Esophagus squamous epithelium (tissue), 4 donors: ENCODE data around the gene HM13.

Source experiments
- POLR2A ChIP-seq, 4 donors: fragments of 450-650 bp; IDR thresholded peaks; one replicate each; pipeline ENCODE4 v1.6.1; 2017; ENCODE audit warnings: antibody characterized with exemption in 4 of 4, mild to moderate bottlenecking in 4 of 4, moderate library complexity in 3 of 4
- TF ChIP-seq, protein P1 (sequence below), 6 experiments: fragments of 450-650 bp in 4 of 6; fragments of 200-600 bp in 2 of 6; sonication (generic) in 2 of 6; IDR thresholded peaks; one replicate each; pipeline ENCODE4 v1.5.1; 2016 to 2019; ENCODE audit warnings: antibody characterized with exemption in 6 of 6, mild to moderate bottlenecking in 4 of 6, moderate library complexity in 4 of 6

DNA sequence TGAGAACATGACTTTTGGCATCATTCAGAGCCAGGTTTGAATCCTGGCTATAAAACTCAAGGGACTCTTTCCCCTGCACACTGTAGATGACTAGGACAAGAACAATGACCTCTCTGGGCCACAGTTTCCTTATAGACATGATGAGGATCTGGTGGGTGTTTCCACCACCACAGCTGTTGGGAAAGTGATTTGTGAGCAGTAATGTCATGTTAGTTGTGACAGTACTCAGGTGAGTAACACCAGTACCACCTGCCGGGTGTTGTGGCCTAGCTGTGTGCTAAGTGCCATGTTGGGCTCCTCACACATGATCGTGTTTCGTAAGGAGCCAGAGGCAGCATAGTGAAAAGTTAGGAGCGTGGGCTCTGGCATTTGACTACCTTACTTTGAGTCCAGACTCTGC is 24.1 kb downstream of the HM13 start:
- TF ChIP-seq, protein P1, sequence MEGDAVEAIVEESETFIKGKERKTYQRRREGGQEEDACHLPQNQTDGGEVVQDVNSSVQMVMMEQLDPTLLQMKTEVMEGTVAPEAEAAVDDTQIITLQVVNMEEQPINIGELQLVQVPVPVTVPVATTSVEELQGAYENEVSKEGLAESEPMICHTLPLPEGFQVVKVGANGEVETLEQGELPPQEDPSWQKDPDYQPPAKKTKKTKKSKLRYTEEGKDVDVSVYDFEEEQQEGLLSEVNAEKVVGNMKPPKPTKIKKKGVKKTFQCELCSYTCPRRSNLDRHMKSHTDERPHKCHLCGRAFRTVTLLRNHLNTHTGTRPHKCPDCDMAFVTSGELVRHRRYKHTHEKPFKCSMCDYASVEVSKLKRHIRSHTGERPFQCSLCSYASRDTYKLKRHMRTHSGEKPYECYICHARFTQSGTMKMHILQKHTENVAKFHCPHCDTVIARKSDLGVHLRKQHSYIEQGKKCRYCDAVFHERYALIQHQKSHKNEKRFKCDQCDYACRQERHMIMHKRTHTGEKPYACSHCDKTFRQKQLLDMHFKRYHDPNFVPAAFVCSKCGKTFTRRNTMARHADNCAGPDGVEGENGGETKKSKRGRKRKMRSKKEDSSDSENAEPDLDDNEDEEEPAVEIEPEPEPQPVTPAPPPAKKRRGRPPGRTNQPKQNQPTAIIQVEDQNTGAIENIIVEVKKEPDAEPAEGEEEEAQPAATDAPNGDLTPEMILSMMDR (IDR thresholded peaks at IDR 0.05), result no peak
- TF ChIP-seq POLR2A (IDR thresholded peaks at IDR 0.05), result no peak
